Measurements from ENCODE around the gene FPR3. TPM values are rescaled to one million over a fixed set of nuclear protein-coding genes. Genes with fewer than 3 reads are reported as not detected.
"Not testable (repeated sequence)": the region's sequence is repeated elsewhere in the genome, so short reads cannot be mapped to it uniquely, and the experiment has no call there.

The FPR3 gene
- total RNA-seq, 6 experiments from 2014 or later = 2.2 to 13.9 (median 4.6) TPM

GRCh38 chr19:51800473-51801244 lies 5.7 kb downstream of the FPR3 start:
- Histone ChIP-seq H3K27ac (peak overlapping the region; percentile 36 to 72 (median 69)), H3K36me3 (no peaks in the 10 kb centered on the region)
- peak in 2 of 3 donors; percentile 59 to 71 for DNase-seq

GRCh38 chr19:51802775-51803174 lies 7.8 kb downstream of the FPR3 start:
- DNase-seq (no peak), ATAC-seq (no peak)
- intact Hi-C loops (cut with DNase I) = no loop called here
- Histone ChIP-seq H3K4me1 (peaks cover 0 to 4% (median 0%) of the 10 kb centered on the region in 4 donors), H3K9me3 (no peaks in the 10 kb centered on the region), H3K36me3 (no peaks in the 10 kb centered on the region), H3K4me3 (no peak overlapping the region), H3K27me3 (no peaks in the 10 kb centered on the region), H3K27ac (no peak overlapping the region)
- 49% methylated on average over 2 of the region's 2 CpGs for WGBS (ENCODE audit: insufficient coverage, low coverage, low lambda C conversion rate, missing lambda C conversion rate)
- TF ChIP-seq, protein P1, sequence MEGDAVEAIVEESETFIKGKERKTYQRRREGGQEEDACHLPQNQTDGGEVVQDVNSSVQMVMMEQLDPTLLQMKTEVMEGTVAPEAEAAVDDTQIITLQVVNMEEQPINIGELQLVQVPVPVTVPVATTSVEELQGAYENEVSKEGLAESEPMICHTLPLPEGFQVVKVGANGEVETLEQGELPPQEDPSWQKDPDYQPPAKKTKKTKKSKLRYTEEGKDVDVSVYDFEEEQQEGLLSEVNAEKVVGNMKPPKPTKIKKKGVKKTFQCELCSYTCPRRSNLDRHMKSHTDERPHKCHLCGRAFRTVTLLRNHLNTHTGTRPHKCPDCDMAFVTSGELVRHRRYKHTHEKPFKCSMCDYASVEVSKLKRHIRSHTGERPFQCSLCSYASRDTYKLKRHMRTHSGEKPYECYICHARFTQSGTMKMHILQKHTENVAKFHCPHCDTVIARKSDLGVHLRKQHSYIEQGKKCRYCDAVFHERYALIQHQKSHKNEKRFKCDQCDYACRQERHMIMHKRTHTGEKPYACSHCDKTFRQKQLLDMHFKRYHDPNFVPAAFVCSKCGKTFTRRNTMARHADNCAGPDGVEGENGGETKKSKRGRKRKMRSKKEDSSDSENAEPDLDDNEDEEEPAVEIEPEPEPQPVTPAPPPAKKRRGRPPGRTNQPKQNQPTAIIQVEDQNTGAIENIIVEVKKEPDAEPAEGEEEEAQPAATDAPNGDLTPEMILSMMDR (IDR thresholded peaks at IDR 0.05) = no peak
- TF ChIP-seq POLR2A (IDR thresholded peaks at IDR 0.05) = no peak

More at GRCh38 chr19:51800473-51801244, 5.7 kb downstream of the FPR3 start:
- no peaks in the 10 kb centered on the region for H3K9me3 ChIP-seq
- intact Hi-C loops (cut with DNase I) = no loop called here
- 44% methylated on average over 7 of the region's 7 CpGs for WGBS (ENCODE audit: insufficient coverage, low coverage, low lambda C conversion rate, missing lambda C conversion rate)
- no peaks in the 10 kb centered on the region for H3K27me3 ChIP-seq
- peaks cover 0 to 4% (median 0%) of the 10 kb centered on the region in 4 donors for H3K4me1 ChIP-seq
- TF ChIP-seq POLR2A (IDR thresholded peaks at IDR 0.05) = no peak
- TF ChIP-seq, protein P1 (IDR thresholded peaks at IDR 0.05) = no peak
- no peak overlapping the region for H3K4me3 ChIP-seq
- peak; percentile 25 to 61 (median 52) for ATAC-seq

DNA sequence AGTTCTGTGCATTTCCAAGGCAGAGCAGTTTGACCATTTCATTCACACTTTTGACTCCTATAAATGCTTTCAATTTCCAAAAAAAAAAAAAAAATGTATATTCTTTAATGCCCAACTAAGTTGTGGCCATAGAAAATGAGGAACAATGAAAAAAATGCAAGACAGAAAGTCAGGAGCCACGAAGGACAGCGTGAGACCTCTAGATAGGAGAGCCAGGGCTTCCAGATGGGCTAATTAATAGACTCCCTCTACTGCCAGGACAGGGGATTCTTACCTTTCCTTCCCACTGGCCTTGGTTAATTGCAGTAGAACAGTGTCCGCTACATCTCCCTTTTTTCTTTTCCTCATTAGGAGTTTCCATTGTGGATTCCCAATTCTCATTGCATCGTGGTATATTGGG lies 8.6 kb downstream of the FPR3 start:
- intact Hi-C loops (cut with DNase I) = no loop called here
- H3K27ac ChIP-seq = peak overlapping the region in 2 of 3 donors; percentile 11 to 16
- no peaks in the 10 kb centered on the region for H3K36me3 ChIP-seq
- no peak for DNase-seq
- no peak for TF ChIP-seq POLR2A (IDR thresholded peaks at IDR 0.05)
- TF ChIP-seq, protein P1 (IDR thresholded peaks at IDR 0.05) = no peak
- no peaks in the 10 kb centered on the region for H3K27me3 ChIP-seq
- H3K9me3 ChIP-seq = no peaks in the 10 kb centered on the region
- no peak overlapping the region for H3K4me3 ChIP-seq
- no peak for ATAC-seq
- peaks cover 0 to 4% (median 0%) of the 10 kb centered on the region in 4 donors for H3K4me1 ChIP-seq
- 46% methylated on average over 4 of the region's 4 CpGs for WGBS (ENCODE audit: insufficient coverage, low coverage, low lambda C conversion rate, missing lambda C conversion rate)

- TF ChIP-seq, protein P1 (IDR thresholded peaks at IDR 0.05) = no peak
- no peak for TF ChIP-seq POLR2A (IDR thresholded peaks at IDR 0.05)
- Histone ChIP-seq H3K4me1 (peaks cover 0 to 4% (median 0%) of the 10 kb centered on the region in 4 donors), H3K4me3 (no peak overlapping the region), H3K27me3 (no peaks in the 10 kb centered on the region), H3K27ac (peak overlapping the region in 2 of 3 donors; percentile 16 to 25), H3K36me3 (no peaks in the 10 kb centered on the region), H3K9me3 (no peaks in the 10 kb centered on the region)
- WGBS (ENCODE audit: insufficient coverage, low coverage, low lambda C conversion rate, missing lambda C conversion rate) = 14% methylated on average over 5 of the region's 5 CpGs
- ATAC-seq = peak in 1 of 4 donors; percentile 9
- intact Hi-C loops (cut with DNase I) = no loop called here
- no peak for DNase-seq
Measured at GRCh38 chr19:51803967-51804366, 9.0 kb downstream of the FPR3 start.

DNA sequence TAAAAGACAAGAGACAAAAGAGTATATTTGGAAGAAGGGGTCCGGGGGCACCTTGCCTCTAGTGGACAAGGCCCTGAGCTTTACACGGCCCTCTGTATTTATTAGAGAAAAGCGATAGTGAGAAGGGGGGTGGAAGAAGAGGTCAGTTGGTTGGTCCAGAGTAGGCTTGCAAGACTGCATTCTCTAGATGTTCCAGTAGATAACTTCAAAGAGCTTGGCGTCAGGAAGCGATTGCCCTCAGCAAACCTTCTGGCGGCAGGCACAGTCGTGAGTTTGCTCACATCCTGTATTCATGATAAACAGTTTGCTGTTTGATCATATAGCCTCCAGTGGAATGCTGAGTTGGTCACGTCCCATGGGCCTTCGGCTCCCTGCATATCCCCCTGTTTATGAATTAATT lies 9.8 kb downstream of the FPR3 start:
- ATAC-seq; intact Hi-C loops (cut with DNase I); DNase-seq; H3K4me3 ChIP-seq; H3K9me3 ChIP-seq; H3K4me1 ChIP-seq; H3K27me3 ChIP-seq; H3K36me3 ChIP-seq: not testable (repeated sequence)
- 63% methylated on average over 6 of the region's 9 CpGs for WGBS (ENCODE audit: insufficient coverage, low coverage, low lambda C conversion rate, missing lambda C conversion rate)
- peak overlapping the region in 2 of 3 donors; percentile 16 to 25 for H3K27ac ChIP-seq

All from right lobe of liver (tissue), 6 donors.